IMR-90 (cell line): ENCODE results near the gene TMEM8B. TPM values are rescaled to one million over a fixed set of nuclear protein-coding genes. Genes with fewer than 3 reads are reported as not detected.

Experiments
- ATAC-seq: fragments of 200-7000 bp; cut with Tn5 transposase; 2 replicates; pipeline ENCODE4 v1.9.1; 2020; ENCODE audit warnings: low read depth, mild to moderate bottlenecking, moderate library complexity
- BruUV-seq: library from RNA; stranded (reverse); fragments of 400-500 nt; replicated peaks from 2 replicates; lab custom pipeline; 2021; lab: Mats Ljungman, UMichigan
- CTCF ChIA-PET: fragments of 300-600 bp; formaldehyde crosslinking; extraction: SDS; loops from one replicate; lab custom pipeline; 2021; ENCODE audit warnings: antibody characterized with exemption; lab: Yijun Ruan, JAX
- POLR2A ChIA-PET: fragments of 300-600 bp; sonication (Branson Sonifier 250); formaldehyde crosslinking; loops from one replicate; lab custom pipeline; 2022; ENCODE audit warnings: antibody characterized with exemption; ENCODE audit not compliant: unreplicated experiment; lab: Charles Lee
- DNase-seq: peaks from one replicate; pipeline ENCODE4 v3.0.0; 2013
- H2AFZ ChIP-seq: replicated peaks from 2 replicates; pipeline ENCODE3; 2013; ENCODE audit warnings: low read length, mild to moderate bottlenecking; ENCODE audit not compliant: poor library complexity
- H2AK5ac ChIP-seq: 2 replicates; pipeline ENCODE4 v1.6.1; 2013; ENCODE audit warnings: low read depth, low read length, inconsistent platforms
- H2AK9ac ChIP-seq: replicated peaks from 2 replicates; pipeline ENCODE3; 2013; ENCODE audit warnings: mild to moderate bottlenecking, low read depth, low read length, moderate library complexity; ENCODE audit not compliant: poor library complexity
- H2BK120ac ChIP-seq: 2 replicates; pipeline ENCODE4 v1.6.1; 2013; ENCODE audit warnings: low read depth, low read length, inconsistent platforms
- H2BK15ac ChIP-seq: 3 replicates; pipeline ENCODE4 v1.6.1; 2013; ENCODE audit warnings: low read depth, low read length, inconsistent platforms
- H2BK20ac ChIP-seq: 2 replicates; pipeline ENCODE4 v1.6.1; 2013; ENCODE audit warnings: low read depth, mild to moderate bottlenecking, inconsistent platforms, low read length, moderate library complexity
- H2BK5ac ChIP-seq: 2 replicates; pipeline ENCODE4 v1.6.1; 2013; ENCODE audit warnings: mild to moderate bottlenecking, low read depth, low read length, inconsistent platforms; ENCODE audit not compliant: poor library complexity, severe bottlenecking
- H3K14ac ChIP-seq: replicated peaks from 2 replicates; pipeline ENCODE4 v1.6.1; 2013; ENCODE audit warnings: low read depth, low read length, inconsistent platforms
- H3K18ac ChIP-seq: 2 replicates; pipeline ENCODE4 v1.6.1; 2013; ENCODE audit warnings: low read depth, low read length, control low read depth
- H3K23ac ChIP-seq: 2 replicates; pipeline ENCODE4 v1.6.1; 2013; ENCODE audit warnings: low read depth, low read length, inconsistent platforms
- H3K27ac ChIP-seq: 2 replicates; pipeline ENCODE4 v1.5.1; 2013; ENCODE audit warnings: mild to moderate bottlenecking, control low read depth, low read length; ENCODE audit not compliant: insufficient read depth
- H3K27me3 ChIP-seq: 2 replicates; pipeline ENCODE4 v1.6.1; 2013; ENCODE audit warnings: low read length; ENCODE audit not compliant: control insufficient read depth, insufficient read depth
- H3K36me3 ChIP-seq: 2 replicates; pipeline ENCODE4 v1.6.1; 2013; ENCODE audit warnings: low read length, mixed read lengths; ENCODE audit not compliant: control insufficient read depth, insufficient read depth
- H3K4ac ChIP-seq: 2 replicates; pipeline ENCODE4 v1.6.1; 2013; ENCODE audit warnings: low read depth, low read length, inconsistent platforms
- H3K4me1 ChIP-seq: 2 replicates; pipeline ENCODE4 v1.6.1; 2013; ENCODE audit warnings: low read length, mixed read lengths; ENCODE audit not compliant: control insufficient read depth, insufficient read depth
- H3K4me2 ChIP-seq: 2 replicates; pipeline ENCODE4 v1.6.1; 2013; ENCODE audit warnings: low read depth, mild to moderate bottlenecking, control low read depth, low read length, moderate library complexity
- H3K4me3 ChIP-seq: 2 replicates; pipeline ENCODE4 v1.5.1; 2013; ENCODE audit warnings: low read depth, mild to moderate bottlenecking, control low read depth, low read length, moderate library complexity; ENCODE audit not compliant: insufficient read depth
- H3K56ac ChIP-seq: 2 replicates; pipeline ENCODE4 v1.6.1; 2013; ENCODE audit warnings: low read length, inconsistent platforms; ENCODE audit not compliant: insufficient read depth; ENCODE audit errors: extremely low read depth
- H3K79me1 ChIP-seq, 2 experiments: 2 replicates each; pipeline ENCODE4 v1.6.1; 2013; ENCODE audit warnings: low read length in 2 of 2, inconsistent platforms in 1 of 2, low read depth in 1 of 2
- H3K9ac ChIP-seq: 2 replicates; pipeline ENCODE4 v1.6.1; 2013; ENCODE audit warnings: low read depth, low read length, control low read depth
- H3K9me1 ChIP-seq: 2 replicates; pipeline ENCODE4 v1.6.1; 2013; ENCODE audit warnings: low read length, inconsistent platforms; ENCODE audit not compliant: insufficient read depth
- H3K9me3 ChIP-seq: 2 replicates; pipeline ENCODE4 v1.6.1; 2013; ENCODE audit warnings: low read length; ENCODE audit not compliant: control insufficient read depth, insufficient read depth
- H4K20me1 ChIP-seq: 2 replicates; pipeline ENCODE4 v1.6.1; 2013; ENCODE audit warnings: low read length, inconsistent platforms; ENCODE audit not compliant: insufficient read depth
- H4K5ac ChIP-seq: 2 replicates; pipeline ENCODE4 v1.6.1; 2013; ENCODE audit warnings: mild to moderate bottlenecking, low read depth, low read length, control low read depth
- H4K8ac ChIP-seq, 2 experiments: 2 replicates each; pipeline ENCODE4 v1.6.1; 2013; ENCODE audit warnings: low read depth in 2 of 2, low read length in 2 of 2, control low read depth in 1 of 2, inconsistent platforms in 1 of 2
- H4K91ac ChIP-seq: 2 replicates; pipeline ENCODE4 v1.6.1; 2013; ENCODE audit warnings: low read depth, low read length, inconsistent platforms; ENCODE audit not compliant: insufficient read depth
- RFX5 ChIP-seq: IDR thresholded peaks from 2 replicates; pipeline ENCODE4 v1.8.0; 2012; ENCODE audit warnings: low read depth, mild to moderate bottlenecking, low read length, moderate library complexity
- WGBS, 2 experiments: methylation state at CpG; one replicate each; pipeline versions ENCODE4 v1.1.5 to v1.1.7; 2013; ENCODE audit warnings: missing lambda C conversion rate in 2 of 2; ENCODE audit not compliant: insufficient read length in 1 of 2; ENCODE audit errors: extremely low coverage in 2 of 2; 5-methylcytosine and 5-hydroxymethylcytosine counted together
- dilution Hi-C: fragments of 300-500 bp; cut with HindIII; formaldehyde crosslinking; loops from one replicate; pipeline ENCODE4 v1.14.3; 2018; ENCODE audit warnings: low sequenced_read_pairs; ENCODE audit not compliant: unreplicated experiment
- in situ Hi-C: fragments of 300-500 bp; cut with MboI; formaldehyde crosslinking; loops from 3 replicates; pipeline ENCODE4 v1.14.3; 2019; ENCODE audit warnings: low sequenced_read_pairs, inconsistent platforms, mixed read lengths
- intact Hi-C: fragments of 100-400 bp; cut with micrococcal nuclease; formaldehyde crosslinking; loops from 2 replicates; pipeline ENCODE4 v1.10.0; 2022
- polyA plus RNA-seq, 3 experiments: library from polyadenylated mRNA; depleted of rRNA; stranded (reverse); fragments of >200 nt; gene quantifications; 2 replicates each; pipeline ENCODE4 v1.2.3, GENCODE V29; 2012; ENCODE audit warnings: low replicate concordance in 1 of 3
- total RNA-seq: library from RNA; depleted of rRNA; stranded (reverse); fragments of >200 nt; gene quantifications from 2 replicates; pipeline ENCODE4 v1.2.3, GENCODE V29; 2012
- TF ChIP-seq, protein P1 (sequence below): fragments of 150-350 bp; IDR thresholded peaks from 2 replicates; pipeline ENCODE4 v1.6.1; 2016; ENCODE audit warnings: low read depth, mild to moderate bottlenecking, low read length, moderate library complexity, borderline replicate concordance

The TMEM8B gene
- total and polyA plus RNA-seq, 2 of the 4 experiments (the other 2 are of a cell fraction): 0.72 to 8.3 TPM

DNA sequence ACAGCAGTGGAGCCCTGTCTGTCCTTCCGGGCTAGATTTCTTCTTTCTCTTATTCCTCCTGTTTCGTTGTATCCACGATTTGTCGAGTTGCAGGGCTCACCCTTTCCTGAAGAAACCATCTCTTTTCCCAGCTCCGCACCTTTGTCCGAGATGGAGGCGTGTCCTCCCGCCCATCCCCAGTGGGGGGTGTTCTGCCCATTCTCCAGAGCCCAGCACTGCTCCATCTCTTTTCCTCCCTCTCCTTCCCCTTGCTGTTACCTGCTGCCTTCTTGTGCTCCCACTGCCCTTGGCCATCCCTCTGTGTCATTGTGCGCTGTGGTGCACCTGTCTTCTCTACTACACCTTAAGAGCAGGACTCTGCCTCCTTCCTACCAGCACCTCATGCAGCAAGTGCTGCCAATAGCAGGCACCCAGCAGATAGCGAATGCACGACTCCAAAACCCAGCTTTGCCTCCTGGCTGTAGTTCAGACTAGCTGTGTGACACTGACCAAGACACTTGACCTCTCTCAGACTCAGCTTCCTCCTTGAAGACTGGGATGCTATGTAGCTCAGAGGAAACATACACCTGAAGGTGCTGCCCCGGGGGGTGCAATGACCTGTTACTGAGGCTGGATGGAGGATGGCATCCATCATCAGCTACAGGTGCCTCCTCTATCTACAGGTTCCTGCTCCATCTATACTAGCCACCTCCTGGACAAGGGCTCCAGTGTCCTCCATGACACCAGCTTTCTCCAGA is 32.3 kb downstream of the TMEM8B start:
- H3K56ac ChIP-seq: no peak overlapping the region
- no peak overlapping the region for H2AK5ac ChIP-seq
- H2BK120ac ChIP-seq: no peak overlapping the region
- dilution Hi-C loops: no loop called here
- WGBS, 2 experiments: 100% methylated on average over 1 of the region's 12 CpGs; no CpG with 5 or more reads in 1 of the 2 experiments
- no peak overlapping the region for H3K23ac ChIP-seq
- no peak overlapping the region for H2BK5ac ChIP-seq
- no peak overlapping the region for H3K4ac ChIP-seq
- TF ChIP-seq, protein P1, sequence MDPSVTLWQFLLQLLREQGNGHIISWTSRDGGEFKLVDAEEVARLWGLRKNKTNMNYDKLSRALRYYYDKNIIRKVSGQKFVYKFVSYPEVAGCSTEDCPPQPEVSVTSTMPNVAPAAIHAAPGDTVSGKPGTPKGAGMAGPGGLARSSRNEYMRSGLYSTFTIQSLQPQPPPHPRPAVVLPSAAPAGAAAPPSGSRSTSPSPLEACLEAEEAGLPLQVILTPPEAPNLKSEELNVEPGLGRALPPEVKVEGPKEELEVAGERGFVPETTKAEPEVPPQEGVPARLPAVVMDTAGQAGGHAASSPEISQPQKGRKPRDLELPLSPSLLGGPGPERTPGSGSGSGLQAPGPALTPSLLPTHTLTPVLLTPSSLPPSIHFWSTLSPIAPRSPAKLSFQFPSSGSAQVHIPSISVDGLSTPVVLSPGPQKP: no peak
- TF ChIP-seq RFX5: no peak
- no peak overlapping the region for H4K5ac ChIP-seq
- no peak overlapping the region for H4K8ac ChIP-seq
- H3K18ac ChIP-seq: no peak overlapping the region
- no peak overlapping the region for H2AFZ ChIP-seq
- no TSS peak for BruUV-seq
- H3K79me1 ChIP-seq: no peaks in the 10 kb centered on the region
- intact Hi-C loops: no loop called here
- H3K27me3 ChIP-seq: peaks cover 39% of the 10 kb centered on the region
- no peak overlapping the region for H2AK9ac ChIP-seq
- CTCF ChIA-PET: no interaction called here
- no peak overlapping the region for H3K4me2 ChIP-seq
- no peak overlapping the region for H2BK20ac ChIP-seq
- no peak overlapping the region for H3K9ac ChIP-seq
- in situ Hi-C loops: no loop called here
- no peaks in the 10 kb centered on the region for H3K36me3 ChIP-seq
- no peaks in the 10 kb centered on the region for H4K20me1 ChIP-seq
- ATAC-seq (no peak), DNase-seq (no peak)
- H3K4me1 ChIP-seq: no peaks in the 10 kb centered on the region
- no peaks in the 10 kb centered on the region for H3K9me1 ChIP-seq
- H3K4me3 ChIP-seq: no peak overlapping the region
- H3K14ac ChIP-seq: no peak overlapping the region
- no peak overlapping the region for H2BK15ac ChIP-seq
- no peak overlapping the region for H4K91ac ChIP-seq
- no peak overlapping the region for H3K27ac ChIP-seq
- H3K9me3 ChIP-seq: no peaks in the 10 kb centered on the region
- POLR2A ChIA-PET: no interaction called here
